GM23338 (cell line): ENCODE data around the gene TRIM36. TPM values are rescaled to one million over a fixed set of nuclear protein-coding genes. Genes with fewer than 3 reads are reported as not detected.

Experiments used
- ATAC-seq: fragments of 200-7000 bp; cut with Tn5 transposase; 3 replicates; pipeline ENCODE4 v1.9.1; 2020
- DNase-seq: peaks from one replicate; pipeline ENCODE4 v3.0.0-alpha.2; 2015; ENCODE audit warnings: low spot score
- H2AFZ ChIP-seq: fragments of 200-600 bp; sonication (generic); 2 replicates; pipeline ENCODE4 v1.8.0; 2016; ENCODE audit warnings: antibody characterized with exemption, mild to moderate bottlenecking, moderate library complexity
- H3F3A ChIP-seq: fragments of 200-600 bp; sonication (generic); replicated peaks from 2 replicates; pipeline ENCODE4 v1.8.0; 2017; ENCODE audit warnings: antibody characterized with exemption, mixed run types, low read depth
- H3K27ac ChIP-seq: fragments of 200-600 bp; sonication (generic); 2 replicates; pipeline ENCODE4 v1.6.1; 2016; ENCODE audit warnings: low read depth
- H3K27me3 ChIP-seq: fragments of 200-600 bp; sonication (generic); 2 replicates; pipeline ENCODE4 v1.8.0; 2016; ENCODE audit warnings: mild to moderate bottlenecking, mixed run types, moderate library complexity; ENCODE audit not compliant: insufficient read depth
- H3K36me3 ChIP-seq: fragments of 200-600 bp; sonication (generic); 2 replicates; pipeline ENCODE4 v1.8.0; 2016; ENCODE audit warnings: mild to moderate bottlenecking; ENCODE audit not compliant: insufficient read depth
- H3K4me1 ChIP-seq: fragments of 200-600 bp; sonication (generic); 2 replicates; pipeline ENCODE4 v1.8.0; 2016; ENCODE audit warnings: mild to moderate bottlenecking, moderate library complexity; ENCODE audit not compliant: insufficient read depth
- H3K4me2 ChIP-seq: fragments of 200-600 bp; sonication (generic); 2 replicates; pipeline ENCODE4 v1.7.1; 2017; ENCODE audit warnings: mixed run types
- H3K4me3 ChIP-seq: fragments of 200-600 bp; sonication (generic); 2 replicates; pipeline ENCODE4 v1.6.1; 2016; ENCODE audit warnings: mixed run types
- H3K79me2 ChIP-seq: fragments of 200-600 bp; sonication (generic); replicated peaks from 2 replicates; pipeline ENCODE4 v1.8.0; 2017; ENCODE audit warnings: mild to moderate bottlenecking; ENCODE audit not compliant: insufficient read depth
- H3K9me2 ChIP-seq: fragments of 200-600 bp; sonication (generic); 2 replicates; pipeline ENCODE4 v1.8.0; 2017; ENCODE audit not compliant: insufficient read depth
- H4K20me1 ChIP-seq: fragments of 200-600 bp; sonication (generic); replicated peaks from 2 replicates; pipeline ENCODE4 v1.8.0; 2017; ENCODE audit warnings: mild to moderate bottlenecking; ENCODE audit not compliant: insufficient read depth
- H3K27ac Mint-ChIP-seq: 2 replicates; pipeline ENCODE4 v1.8.0; 2020; ENCODE audit warnings: inconsistent platforms, mild to moderate bottlenecking, moderate library complexity, mixed read lengths
- H3K27me3 Mint-ChIP-seq: 3 replicates; pipeline ENCODE4 v1.8.0; 2022; ENCODE audit warnings: low read depth, mild to moderate bottlenecking, moderate library complexity, mixed read lengths, inconsistent platforms; ENCODE audit not compliant: insufficient read depth, poor library complexity
- H3K36me3 Mint-ChIP-seq: 3 replicates; pipeline ENCODE4 v1.8.0; 2021; ENCODE audit warnings: low read depth, mild to moderate bottlenecking, inconsistent platforms, moderate library complexity, mixed read lengths
- H3K4me1 Mint-ChIP-seq: 3 replicates; pipeline ENCODE4 v1.8.0; 2020; ENCODE audit warnings: mild to moderate bottlenecking, inconsistent platforms, mixed read lengths
- H3K4me3 Mint-ChIP-seq: 3 replicates; pipeline ENCODE4 v1.8.0; 2021; ENCODE audit warnings: moderate library complexity, mild to moderate bottlenecking, inconsistent platforms, mixed read lengths
- H3K9me3 Mint-ChIP-seq: 3 replicates; pipeline ENCODE4 v1.8.0; 2020; ENCODE audit warnings: moderate library complexity, mild to moderate bottlenecking, inconsistent platforms, mixed read lengths
- CREB1 ChIP-seq: fragments of 250-450 bp; sonication (Bioruptor Pico); IDR thresholded peaks from 2 replicates; pipeline ENCODE4 v1.5.0; 2020; ENCODE audit warnings: low read depth, mild to moderate bottlenecking, moderate library complexity
- CTCF ChIP-seq, 2 experiments: fragments of 200-600 bp in 1 of 2; sonication (generic) in 1 of 2; conservative IDR thresholded peaks; 2 replicates each; pipeline versions ENCODE4 v1.5.1 to v1.6.1; 2016 to 2017; ENCODE audit warnings: antibody characterized with exemption in 2 of 2, low read depth in 2 of 2, mild to moderate bottlenecking in 2 of 2, moderate library complexity in 1 of 2
- ETS1 ChIP-seq: IDR thresholded peaks from 2 replicates; pipeline ENCODE4 v1.6.1; 2016; ENCODE audit warnings: antibody characterized with exemption
- EZH2 ChIP-seq: fragments of 200-600 bp; sonication (generic); IDR thresholded peaks from one replicate; pipeline ENCODE4 v1.8.0; 2017; ENCODE audit warnings: antibody characterized with exemption, mild to moderate bottlenecking, low read depth; ENCODE audit not compliant: unreplicated experiment
- EZH2phosphoT487 ChIP-seq: fragments of 200-600 bp; sonication (generic); IDR thresholded peaks from one replicate; pipeline ENCODE4 v1.8.1; 2018; ENCODE audit warnings: antibody characterized with exemption; ENCODE audit not compliant: unreplicated experiment
- JUNB ChIP-seq: IDR thresholded peaks from one replicate; pipeline ENCODE4 v1.6.1; 2016; ENCODE audit warnings: antibody characterized with exemption; ENCODE audit not compliant: unreplicated experiment
- NANOG ChIP-seq: IDR thresholded peaks from 2 replicates; pipeline ENCODE4 v1.6.1; 2016; ENCODE audit warnings: antibody characterized with exemption, borderline replicate concordance
- POLR2AphosphoS5 ChIP-seq: IDR thresholded peaks from 2 replicates; pipeline ENCODE4 v1.6.1; 2016; ENCODE audit warnings: antibody characterized with exemption, low read depth
- STAT1 ChIP-seq: IDR thresholded peaks from one replicate; pipeline ENCODE4 v1.6.1; 2016; ENCODE audit warnings: antibody characterized with exemption; ENCODE audit not compliant: unreplicated experiment
- ZNF114 ChIP-seq: fragments of 250-450 bp; sonication (Bioruptor Pico); IDR thresholded peaks from 2 replicates; pipeline ENCODE4 v1.5.0; 2020; ENCODE audit warnings: mild to moderate bottlenecking, moderate library complexity
- ZNF331 ChIP-seq: fragments of 250-450 bp; sonication (Bioruptor Pico); IDR thresholded peaks from 2 replicates; pipeline ENCODE4 v1.5.0; 2020; ENCODE audit warnings: low read depth, mild to moderate bottlenecking, moderate library complexity
- polyA plus RNA-seq: library from polyadenylated mRNA; unstranded; fragments of >200 nt; fragmentation: Nextera tagmentation; extraction: Ambion mirVana; gene quantifications from 2 replicates; pipeline ENCODE4 v1.2.1, GENCODE V29; 2016
- total RNA-seq: library from RNA; depleted of rRNA; stranded (reverse); fragments of >200 nt; shearing (Covaris generic); gene quantifications from 2 replicates; pipeline ENCODE4 v1.2.3, GENCODE V29; 2014

The TRIM36 gene
- total and polyA plus RNA-seq, 2 experiments from 2014 or later, result 4.4 to 14.1 TPM

- peaks cover 4% of the 10 kb centered on the region; the same call in 2 of the 3 replicates for H3K9me3 Mint-ChIP-seq
These were observed 43.4 kb downstream of the TRIM36 start for GRCh38 chr5:115126303-115126702.

GRCh38 chr5:115124741-115125140 lies 45.0 kb downstream of the TRIM36 start:
- no peak overlapping the region for H2AFZ ChIP-seq
- no peak for DNase-seq
- TF ChIP-seq POLR2AphosphoS5 (no peak), NANOG (no peak)
- peaks cover 3% of the 10 kb centered on the region for H3K27me3 Mint-ChIP-seq
- no peak overlapping the region for H3K27ac ChIP-seq
- no peak overlapping the region for H3K4me3 ChIP-seq
- H3K4me1 Mint-ChIP-seq, result no peaks in the 10 kb centered on the region
- no peaks in the 10 kb centered on the region for H3F3A ChIP-seq
- H3K27me3 ChIP-seq, result no peaks in the 10 kb centered on the region
- H3K4me2 ChIP-seq, result no peak overlapping the region
- H3K79me2 ChIP-seq, result no peaks in the 10 kb centered on the region
- H3K36me3 ChIP-seq, result no peaks in the 10 kb centered on the region
- H3K4me3 Mint-ChIP-seq, result no peak overlapping the region
- H3K4me1 ChIP-seq, result no peaks in the 10 kb centered on the region
- H4K20me1 ChIP-seq, result no peaks in the 10 kb centered on the region
- no peaks in the 10 kb centered on the region for H3K9me2 ChIP-seq
- no peak overlapping the region for H3K27ac Mint-ChIP-seq
- peaks cover 4% of the 10 kb centered on the region; the same call in 2 of the 3 replicates for H3K9me3 Mint-ChIP-seq
- no peak for ATAC-seq
- no peaks in the 10 kb centered on the region for H3K36me3 Mint-ChIP-seq

More at GRCh38 chr5:115126303-115126702, 43.4 kb downstream of the TRIM36 start:
- H3K4me2 ChIP-seq, result no peak overlapping the region
- no peaks in the 10 kb centered on the region for H3K4me1 ChIP-seq
- H3K79me2 ChIP-seq, result no peaks in the 10 kb centered on the region
- no peaks in the 10 kb centered on the region; the same call in 1 of the 2 replicates for H3K36me3 ChIP-seq
- H4K20me1 ChIP-seq, result no peaks in the 10 kb centered on the region
- TF ChIP-seq EZH2 (no peak), JUNB (no peak), CTCF (conservative IDR thresholded peaks at IDR 0.05; ENCODE audit: low read depth in 2 of 2) (no peak), ZNF114 (CRISPR knock-in tag) (no peak), ETS1 (no peak), CREB1 (CRISPR knock-in tag) (no peak)
- Mint-ChIP-seq H3K4me3 (no peak overlapping the region), H3K27me3 (peaks cover 1% of the 10 kb centered on the region), H3K36me3 (peaks cover 8% of the 10 kb centered on the region; the same call in 1 of the 3 replicates), H3K27ac (no peak overlapping the region), H3K4me1 (no peaks in the 10 kb centered on the region)
- H2AFZ ChIP-seq, result no peak overlapping the region
- DNase-seq, result no peak
- H3K4me3 ChIP-seq, result no peak overlapping the region
- no peaks in the 10 kb centered on the region for H3F3A ChIP-seq
- H3K9me2 ChIP-seq, result no peaks in the 10 kb centered on the region
- H3K27ac ChIP-seq, result no peak overlapping the region
- H3K27me3 ChIP-seq, result no peaks in the 10 kb centered on the region
- no peak for ATAC-seq

GRCh38 chr5:115116001-115116400 lies 53.7 kb downstream of the TRIM36 start:
- H3K79me2 ChIP-seq, result no peaks in the 10 kb centered on the region
- H4K20me1 ChIP-seq, result no peaks in the 10 kb centered on the region
- Mint-ChIP-seq H3K4me3 (no peak overlapping the region), H3K9me3 (peaks cover 28% of the 10 kb centered on the region), H3K36me3 (peaks cover 28% of the 10 kb centered on the region), H3K27me3 (peaks cover 8% of the 10 kb centered on the region), H3K4me1 (peaks cover 8% of the 10 kb centered on the region; the same call in 2 of the 3 replicates), H3K27ac (no peak overlapping the region)
- no peaks in the 10 kb centered on the region for H3K4me1 ChIP-seq
- DNase-seq (no peak), ATAC-seq (no peak)
- no peaks in the 10 kb centered on the region for H3K27me3 ChIP-seq
- H3K27ac ChIP-seq, result no peak overlapping the region
- no peak overlapping the region for H3K4me3 ChIP-seq
- no peaks in the 10 kb centered on the region for H3K9me2 ChIP-seq
- no peaks in the 10 kb centered on the region for H3F3A ChIP-seq
- H2AFZ ChIP-seq, result no peak overlapping the region
- no peak overlapping the region for H3K4me2 ChIP-seq
- no peaks in the 10 kb centered on the region for H3K36me3 ChIP-seq
- no peak for TF ChIP-seq CREB1 (CRISPR knock-in tag)
- TF ChIP-seq ZNF331 (CRISPR knock-in tag), result no peak
- no peak for TF ChIP-seq ETS1
- no peak for TF ChIP-seq JUNB
- TF ChIP-seq EZH2phosphoT487, result no peak
- TF ChIP-seq CTCF (conservative IDR thresholded peaks at IDR 0.05; ENCODE audit: low read depth in 2 of 2), result no peak
- no peak for TF ChIP-seq POLR2AphosphoS5
- TF ChIP-seq EZH2, result no peak
- TF ChIP-seq STAT1, result no peak
- TF ChIP-seq ZNF114 (CRISPR knock-in tag), result no peak
